Panc1 (cell line): ENCODE data around the gene GALNT18. TPM values are rescaled to one million over a fixed set of nuclear protein-coding genes. Genes with fewer than 3 reads are reported as not detected.

ENCODE experiments used
- ATAC-seq: fragments of 200-7000 bp; cut with Tn5 transposase; 2 replicates; pipeline ENCODE4 v1.9.1; 2020; ENCODE audit warnings: mild to moderate bottlenecking, moderate library complexity
- BruUV-seq: library from RNA; stranded (reverse); fragments of 400-500 nt; replicated peaks from 2 replicates; lab custom pipeline; 2021; lab: Mats Ljungman, UMichigan
- CTCF ChIA-PET: fragments of 300-600 bp; sonication (Branson Sonifier 250); formaldehyde crosslinking; loops from one replicate; lab custom pipeline; 2022; ENCODE audit warnings: antibody characterized with exemption; lab: Charles Lee
- POLR2A ChIA-PET: fragments of 300-600 bp; sonication (Branson Sonifier 250); formaldehyde crosslinking; loops from one replicate; lab custom pipeline; 2022; ENCODE audit warnings: antibody characterized with exemption; lab: Charles Lee
- DNase-seq: peaks from one replicate; pipeline ENCODE4 v3.0.0-alpha.2; 2010; ENCODE audit warnings: low read depth, low spot score
- H3K27ac ChIP-seq: 2 replicates; pipeline ENCODE4 v1.5.1; 2011; ENCODE audit warnings: mild to moderate bottlenecking, low read length, inconsistent platforms
- H3K27me3 ChIP-seq: fragments of 200-500 bp; sonication (Bioruptor generic); 2 replicates; pipeline ENCODE4 v1.6.0; 2014; ENCODE audit warnings: low read length, inconsistent platforms; ENCODE audit not compliant: control insufficient read depth, insufficient read depth
- H3K36me3 ChIP-seq: fragments of 200-500 bp; sonication (Bioruptor generic); 2 replicates; pipeline ENCODE4 v1.5.1; 2014; ENCODE audit warnings: inconsistent platforms, mild to moderate bottlenecking, low read length, moderate library complexity; ENCODE audit not compliant: control insufficient read depth, insufficient read depth
- H3K4me1 ChIP-seq: 2 replicates; pipeline ENCODE4 v1.5.1; 2011; ENCODE audit warnings: inconsistent platforms, mild to moderate bottlenecking, low read length, moderate library complexity; ENCODE audit not compliant: control insufficient read depth, insufficient read depth
- H3K4me3 ChIP-seq, 2 experiments: 2 replicates each; pipeline ENCODE4 v1.5.1; 2011 to 2012; ENCODE audit warnings: low read depth in 2 of 2, low read length in 2 of 2, mild to moderate bottlenecking in 2 of 2, inconsistent platforms in 1 of 2, moderate library complexity in 1 of 2
- H3K9me3 ChIP-seq: fragments of 200-500 bp; sonication (Bioruptor generic); 2 replicates; pipeline ENCODE4 v1.5.1; 2014; ENCODE audit warnings: low read depth, mild to moderate bottlenecking, inconsistent platforms, low read length, moderate library complexity; ENCODE audit not compliant: control insufficient read depth, insufficient read depth
- CTCF ChIP-seq: fragments of 450-650 bp; IDR thresholded peaks from 2 replicates; pipeline ENCODE4 v1.5.1; 2017; ENCODE audit warnings: mild to moderate bottlenecking
- POLR2AphosphoS5 ChIP-seq: IDR thresholded peaks from 2 replicates; pipeline ENCODE4 v1.6.1; 2012; ENCODE audit warnings: mild to moderate bottlenecking, low read depth, low read length, moderate library complexity
- SIN3A ChIP-seq: IDR thresholded peaks from 2 replicates; pipeline ENCODE4 v1.6.1; 2012; ENCODE audit warnings: low read depth, mild to moderate bottlenecking, low read length, moderate library complexity, borderline replicate concordance; ENCODE audit not compliant: insufficient read depth
- TCF7L2 ChIP-seq: IDR thresholded peaks from 2 replicates; pipeline ENCODE4 v1.6.1; 2011; ENCODE audit warnings: mild to moderate bottlenecking, low read depth, low read length, inconsistent platforms
- in situ Hi-C: cut with HindIII; loops from 2 replicates; pipeline ENCODE4 v1.10.0; 2016; ENCODE audit warnings: low sequenced_read_pairs, low pct_unique_long_range_greater_than_20kb
- intact Hi-C: fragments of 100-400 bp; cut with micrococcal nuclease; formaldehyde crosslinking; loops from one replicate; pipeline ENCODE4 v1.10.0; 2022; ENCODE audit not compliant: unreplicated experiment
- total RNA-seq: library from RNA; stranded (reverse); gene quantifications from one replicate; pipeline ENCODE4 v1.2.1, GENCODE V29; 2021; ENCODE audit not compliant: unreplicated experiment
- TF ChIP-seq, protein P1 (sequence below), 2 experiments: IDR thresholded peaks; 2 replicates each; pipeline ENCODE4 v1.6.1; 2011 to 2012; ENCODE audit warnings: low read depth in 2 of 2, control low read depth in 1 of 2, low read length in 1 of 2, mild to moderate bottlenecking in 1 of 2, moderate library complexity in 1 of 2; ENCODE audit not compliant: insufficient read depth in 1 of 2

GALNT18 gene
- total RNA-seq, 1 experiment from 2014 or later, result 8.6 TPM

DNA sequence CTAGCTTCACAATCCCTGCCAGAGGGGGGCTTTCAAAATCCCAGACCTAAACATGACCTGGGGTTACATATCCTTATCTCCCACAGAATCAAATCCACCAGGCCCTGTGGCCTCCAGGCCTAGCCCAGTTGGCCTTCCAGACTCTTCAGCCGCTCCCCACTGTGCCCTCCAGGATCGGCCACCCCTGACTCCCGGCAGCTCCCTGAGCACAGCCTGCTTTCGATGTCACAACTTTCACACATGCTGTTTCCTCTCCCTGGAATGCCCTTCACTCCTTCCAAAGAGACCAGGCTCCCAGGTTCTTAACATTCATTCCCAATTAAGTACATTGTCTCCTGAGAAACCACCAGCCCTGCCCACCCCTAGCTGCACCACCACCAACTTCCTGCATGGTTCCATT, 331.5 kb downstream of the GALNT18 start:
- BruUV-seq, result no TSS peak
- Histone ChIP-seq H3K27me3 (0 out of 2 replicates have a peak, but pooled peaks cover 3% of the 10 kb centered on the region), H3K36me3 (no peaks in the 10 kb centered on the region), H3K27ac (no peak overlapping the region), H3K9me3 (no peaks in the 10 kb centered on the region), H3K4me1 (no peaks in the 10 kb centered on the region; the same call in 1 of the 2 replicates), H3K4me3 (no peak overlapping the region)
- no peak for DNase-seq
- ChIA-PET CTCF (no interaction called here), POLR2A (no interaction called here)
- intact Hi-C loops (no loop called here), in situ Hi-C loops (no loop called here)
- no peak for ATAC-seq
- TF ChIP-seq POLR2AphosphoS5, result no peak
- TF ChIP-seq, protein P1, sequence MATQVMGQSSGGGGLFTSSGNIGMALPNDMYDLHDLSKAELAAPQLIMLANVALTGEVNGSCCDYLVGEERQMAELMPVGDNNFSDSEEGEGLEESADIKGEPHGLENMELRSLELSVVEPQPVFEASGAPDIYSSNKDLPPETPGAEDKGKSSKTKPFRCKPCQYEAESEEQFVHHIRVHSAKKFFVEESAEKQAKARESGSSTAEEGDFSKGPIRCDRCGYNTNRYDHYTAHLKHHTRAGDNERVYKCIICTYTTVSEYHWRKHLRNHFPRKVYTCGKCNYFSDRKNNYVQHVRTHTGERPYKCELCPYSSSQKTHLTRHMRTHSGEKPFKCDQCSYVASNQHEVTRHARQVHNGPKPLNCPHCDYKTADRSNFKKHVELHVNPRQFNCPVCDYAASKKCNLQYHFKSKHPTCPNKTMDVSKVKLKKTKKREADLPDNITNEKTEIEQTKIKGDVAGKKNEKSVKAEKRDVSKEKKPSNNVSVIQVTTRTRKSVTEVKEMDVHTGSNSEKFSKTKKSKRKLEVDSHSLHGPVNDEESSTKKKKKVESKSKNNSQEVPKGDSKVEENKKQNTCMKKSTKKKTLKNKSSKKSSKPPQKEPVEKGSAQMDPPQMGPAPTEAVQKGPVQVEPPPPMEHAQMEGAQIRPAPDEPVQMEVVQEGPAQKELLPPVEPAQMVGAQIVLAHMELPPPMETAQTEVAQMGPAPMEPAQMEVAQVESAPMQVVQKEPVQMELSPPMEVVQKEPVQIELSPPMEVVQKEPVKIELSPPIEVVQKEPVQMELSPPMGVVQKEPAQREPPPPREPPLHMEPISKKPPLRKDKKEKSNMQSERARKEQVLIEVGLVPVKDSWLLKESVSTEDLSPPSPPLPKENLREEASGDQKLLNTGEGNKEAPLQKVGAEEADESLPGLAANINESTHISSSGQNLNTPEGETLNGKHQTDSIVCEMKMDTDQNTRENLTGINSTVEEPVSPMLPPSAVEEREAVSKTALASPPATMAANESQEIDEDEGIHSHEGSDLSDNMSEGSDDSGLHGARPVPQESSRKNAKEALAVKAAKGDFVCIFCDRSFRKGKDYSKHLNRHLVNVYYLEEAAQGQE (IDR thresholded peaks at IDR 0.05; ENCODE audit: insufficient read depth in 1 of 2, low read depth in 2 of 2, low read length in 1 of 2), result no peak
- no peak for TF ChIP-seq SIN3A
- no peak for TF ChIP-seq CTCF
- no peak for TF ChIP-seq TCF7L2

DNA sequence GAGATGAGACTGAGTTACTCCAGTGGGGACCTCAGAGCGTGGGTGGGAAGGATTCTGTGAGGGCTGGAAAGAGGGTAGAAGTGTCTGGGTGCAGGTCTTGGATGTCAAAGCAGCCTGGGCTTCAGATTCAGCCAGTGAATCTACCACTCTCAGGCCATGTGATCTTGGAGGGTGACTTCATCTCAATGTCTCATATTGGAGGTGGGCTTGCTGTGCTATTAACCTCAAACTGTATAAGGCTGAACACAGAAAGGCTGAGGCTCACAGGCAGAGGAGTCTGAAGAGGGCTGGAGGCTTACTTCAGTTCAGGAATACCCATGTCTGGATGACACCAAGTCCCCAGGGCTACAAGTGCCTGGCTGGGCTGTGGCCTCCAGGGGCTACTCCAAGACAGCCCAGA, 332.1 kb downstream of the GALNT18 start:
- no peaks in the 10 kb centered on the region; the same call in 1 of the 2 replicates for H3K4me1 ChIP-seq
- TF ChIP-seq POLR2AphosphoS5, result no peak
- TF ChIP-seq, protein P1 (IDR thresholded peaks at IDR 0.05; ENCODE audit: insufficient read depth in 1 of 2, low read depth in 2 of 2, low read length in 1 of 2), result no peak
- TF ChIP-seq CTCF, result no peak
- TF ChIP-seq SIN3A, result no peak
- no peak for TF ChIP-seq TCF7L2
- ATAC-seq (no peak), DNase-seq (no peak)
- ChIA-PET CTCF (no interaction called here), POLR2A (no interaction called here)
- BruUV-seq, result no TSS peak
- H3K27me3 ChIP-seq, result 0 out of 2 replicates have a peak, but pooled peaks cover 3% of the 10 kb centered on the region
- in situ Hi-C loops, result no loop called here
- H3K36me3 ChIP-seq, result no peaks in the 10 kb centered on the region
- no peak overlapping the region for H3K27ac ChIP-seq
- no peak overlapping the region for H3K4me3 ChIP-seq
- intact Hi-C loops, result no loop called here
- no peaks in the 10 kb centered on the region for H3K9me3 ChIP-seq
